AG20443 (cell line): ENCODE results near the gene TBC1D9.

Experiments
- DNase-seq: peaks from one replicate; pipeline ENCODE4 v3.0.0; 2012; ENCODE audit warnings: low spot score, mixed read lengths

TBC1D9 gene

GRCh38 chr4:140648716-140649308 lies 107.4 kb downstream of the TBC1D9 start:
- no peak for DNase-seq

- no peak for DNase-seq
These were observed 110.4 kb downstream of the TBC1D9 start for GRCh38 chr4:140645614-140646412.

- no peak for DNase-seq
These were observed 111.0 kb downstream of the TBC1D9 start for GRCh38 chr4:140645196-140645595.

- no peak for DNase-seq
These were observed 111.6 kb downstream of the TBC1D9 start for GRCh38 chr4:140644470-140645185.

- no peak for DNase-seq
These were observed 112.6 kb downstream of the TBC1D9 start for GRCh38 chr4:140643571-140644055.

- DNase-seq: no peak
These were observed 113.3 kb downstream of the TBC1D9 start for GRCh38 chr4:140642674-140643437.

GRCh38 chr4:140641789-140642439 lies 114.3 kb downstream of the TBC1D9 start:
- DNase-seq: no peak

- DNase-seq: no peak
These were observed 115.1 kb downstream of the TBC1D9 start for GRCh38 chr4:140641105-140641555.

- DNase-seq: no peak
These were observed 115.9 kb downstream of the TBC1D9 start for GRCh38 chr4:140640150-140640748.

- no peak for DNase-seq
These were observed 117.1 kb downstream of the TBC1D9 start for GRCh38 chr4:140639066-140639465.

- DNase-seq: peak; percentile 47
These were observed 118.3 kb downstream of the TBC1D9 start for GRCh38 chr4:140637836-140638235.

GRCh38 chr4:140635606-140636005 lies 120.6 kb downstream of the TBC1D9 start:
- peak; percentile 88 for DNase-seq

- DNase-seq: no peak
These were observed 122.2 kb downstream of the TBC1D9 start for GRCh38 chr4:140633951-140634350.

- no peak for DNase-seq
These were observed 123.1 kb downstream of the TBC1D9 start for GRCh38 chr4:140633124-140633523.

GRCh38 chr4:140630246-140630645 lies 125.9 kb downstream of the TBC1D9 start:
- no peak for DNase-seq

- no peak for DNase-seq
These were observed 128.2 kb downstream of the TBC1D9 start for GRCh38 chr4:140628016-140628415.

GRCh38 chr4:140626661-140627376 lies 129.4 kb downstream of the TBC1D9 start:
- DNase-seq: no peak

- DNase-seq: no peak
These were observed 133.7 kb downstream of the TBC1D9 start for GRCh38 chr4:140622333-140622958.

- DNase-seq: no peak
These were observed 135.0 kb downstream of the TBC1D9 start for GRCh38 chr4:140621161-140621560.
